Measurements from ENCODE around the gene ADA.
"Not testable (repeated sequence)": the region's sequence is repeated elsewhere in the genome, so short reads cannot be mapped to it uniquely, and the experiment has no call there.

The ADA gene

GRCh38 chr20:44678990-44679611, 27.6 kb upstream of the ADA start:
- no peak for DNase-seq (ENCODE audit: low spot score)

GRCh38 chr20:44678242-44678641, 26.7 kb upstream of the ADA start:
- no peak for DNase-seq (ENCODE audit: low spot score)

GRCh38 chr20:44672318-44672902, 20.9 kb upstream of the ADA start:
- DNase-seq (ENCODE audit: low spot score) = not testable (repeated sequence)

GRCh38 chr20:44671541-44671940, 20.0 kb upstream of the ADA start:
- DNase-seq (ENCODE audit: low spot score) = not testable (repeated sequence)

- DNase-seq (ENCODE audit: low spot score) = not testable (repeated sequence)
These were observed 19.4 kb upstream of the ADA start for GRCh38 chr20:44670851-44671250.

- DNase-seq (ENCODE audit: low spot score) = no peak
These were observed 14.6 kb upstream of the ADA start for GRCh38 chr20:44666066-44666465.

- DNase-seq (ENCODE audit: low spot score) = no peak
These were observed 12.6 kb upstream of the ADA start for GRCh38 chr20:44664131-44664530.

- no peak for DNase-seq (ENCODE audit: low spot score)
These were observed 10.8 kb upstream of the ADA start for GRCh38 chr20:44662261-44662660.

- no peak for DNase-seq (ENCODE audit: low spot score)
These were observed 9.1 kb upstream of the ADA start for GRCh38 chr20:44660581-44660980.

GRCh38 chr20:44659931-44660330, 8.4 kb upstream of the ADA start:
- no peak for DNase-seq (ENCODE audit: low spot score)

- no peak for DNase-seq (ENCODE audit: low spot score)
These were observed 7.3 kb upstream of the ADA start for GRCh38 chr20:44658810-44659209.

GRCh38 chr20:44657875-44658274, 6.4 kb upstream of the ADA start:
- DNase-seq (ENCODE audit: low spot score) = no peak

- DNase-seq (ENCODE audit: low spot score) = no peak
These were observed 4.9 kb upstream of the ADA start for GRCh38 chr20:44656448-44656847.

GRCh38 chr20:44654210-44654609, 2.7 kb upstream of the ADA start:
- not testable (repeated sequence) for DNase-seq (ENCODE audit: low spot score)

- no peak for DNase-seq (ENCODE audit: low spot score)
These were observed 2.0 kb upstream of the ADA start for GRCh38 chr20:44653546-44653945.

GRCh38 chr20:44651434-44651683, 140 bp downstream of the ADA start:
- DNase-seq (ENCODE audit: low spot score) = no peak

- DNase-seq (ENCODE audit: low spot score) = no peak
These were observed 597 bp downstream of the ADA start for GRCh38 chr20:44650771-44651433.

- DNase-seq (ENCODE audit: low spot score) = no peak
These were observed 1.5 kb downstream of the ADA start for GRCh38 chr20:44649976-44650375.

- no peak for DNase-seq (ENCODE audit: low spot score)
These were observed 2.4 kb downstream of the ADA start for GRCh38 chr20:44649126-44649525.

GRCh38 chr20:44648579-44648978, 2.9 kb downstream of the ADA start:
- DNase-seq (ENCODE audit: low spot score) = no peak

GRCh38 chr20:44648068-44648467, 3.4 kb downstream of the ADA start:
- DNase-seq (ENCODE audit: low spot score) = no peak

- DNase-seq (ENCODE audit: low spot score) = no peak
These were observed 4.7 kb downstream of the ADA start for GRCh38 chr20:44646641-44647274.

- DNase-seq (ENCODE audit: low spot score) = no peak
These were observed 5.4 kb downstream of the ADA start for GRCh38 chr20:44646023-44646640.

All from pons (tissue), 1 donor.